GM21723 (cell line): ENCODE results near the gene AGT.
"Not testable (repeated sequence)": the region's sequence is repeated elsewhere in the genome, so short reads cannot be mapped to it uniquely, and the experiment has no call there.

Source experiments
- ATAC-seq: cut with Tn5 transposase; IDR thresholded peaks from one replicate; pipeline ENCODE4 v1.9.1; 2021; ENCODE audit warnings: mild to moderate bottlenecking, moderate library complexity; ENCODE audit not compliant: unreplicated experiment

AGT gene

GRCh38 chr1:230694464-230694863, 19.5 kb downstream of the AGT start:
- ATAC-seq: no peak

GRCh38 chr1:230693777-230694176, 20.1 kb downstream of the AGT start:
- ATAC-seq: no peak

- no peak for ATAC-seq
Observed at GRCh38 chr1:230693221-230693620, 20.7 kb downstream of the AGT start.

- no peak for ATAC-seq
Observed at GRCh38 chr1:230691615-230692014, 22.3 kb downstream of the AGT start.

GRCh38 chr1:230690101-230690500, 23.8 kb downstream of the AGT start:
- ATAC-seq: no peak

- no peak for ATAC-seq
Observed at GRCh38 chr1:230686747-230687146, 27.2 kb downstream of the AGT start.

- no peak for ATAC-seq
Observed at GRCh38 chr1:230684998-230685397, 28.9 kb downstream of the AGT start.

- no peak for ATAC-seq
Observed at GRCh38 chr1:230684146-230684545, 29.8 kb downstream of the AGT start.

GRCh38 chr1:230682882-230683610, 30.9 kb downstream of the AGT start:
- ATAC-seq: no peak

- ATAC-seq: no peak
Observed at GRCh38 chr1:230682274-230682673, 31.6 kb downstream of the AGT start.

GRCh38 chr1:230681599-230681998, 32.3 kb downstream of the AGT start:
- ATAC-seq: no peak

- no peak for ATAC-seq
Observed at GRCh38 chr1:230680300-230681025, 33.5 kb downstream of the AGT start.

- no peak for ATAC-seq
Observed at GRCh38 chr1:230679825-230680224, 34.1 kb downstream of the AGT start.

GRCh38 chr1:230679192-230679591, 34.7 kb downstream of the AGT start:
- no peak for ATAC-seq

GRCh38 chr1:230677200-230677599, 36.7 kb downstream of the AGT start:
- no peak for ATAC-seq

GRCh38 chr1:230674581-230674980, 39.3 kb downstream of the AGT start:
- no peak for ATAC-seq

- ATAC-seq: no peak
Observed at GRCh38 chr1:230669543-230669942, 44.4 kb downstream of the AGT start.

- ATAC-seq: no peak
Observed at GRCh38 chr1:230668227-230668626, 45.7 kb downstream of the AGT start.

- ATAC-seq: no peak
Observed at GRCh38 chr1:230661976-230662375, 51.9 kb downstream of the AGT start.

GRCh38 chr1:230658691-230659090, 55.2 kb downstream of the AGT start:
- ATAC-seq: no peak

GRCh38 chr1:230658103-230658502, 55.8 kb downstream of the AGT start:
- ATAC-seq: not testable (repeated sequence)

GRCh38 chr1:230656719-230657118, 57.2 kb downstream of the AGT start:
- not testable (repeated sequence) for ATAC-seq
